K562 (cell line): ENCODE measurements around the gene DPM1. TPM values are rescaled to one million over a fixed set of nuclear protein-coding genes. Genes with fewer than 3 reads are reported as not detected.
A peak's percentile ranks its signal among the peaks of the same experiment; 100 is the strongest.

Experiments
- BCLAF1 ChIP-seq, 2 experiments: fragments of 450-650 bp in 1 of 2; IDR thresholded peaks; 2 replicates each; pipeline ENCODE4 v1.6.1; 2011 to 2017; ENCODE audit warnings: low read depth in 2 of 2, antibody characterized with exemption in 1 of 2, borderline replicate concordance in 1 of 2, low read length in 1 of 2, mild to moderate bottlenecking in 1 of 2, mixed read lengths in 1 of 2; ENCODE audit not compliant: control insufficient read depth in 1 of 2
- ELF4 ChIP-seq: fragments of 450-650 bp; formaldehyde crosslinking; IDR thresholded peaks from 2 replicates; pipeline ENCODE4 v1.4.0; 2022; ENCODE audit warnings: missing genetic modification characterization
- KDM1A ChIP-seq, 2 experiments: fragments of 450-650 bp; IDR thresholded peaks; 2 replicates each; pipeline ENCODE4 v1.6.1; 2016; ENCODE audit warnings: mild to moderate bottlenecking in 2 of 2
- MAFK ChIP-seq: IDR thresholded peaks from 2 replicates; pipeline ENCODE4 v1.6.1; 2011; ENCODE audit warnings: low read length, improper control_type of control experiment
- PTRF ChIP-seq: fragments of 450-650 bp; IDR thresholded peaks from 2 replicates; pipeline ENCODE4 v1.6.1; 2016; ENCODE audit warnings: mild to moderate bottlenecking, missing genetic modification characterization, missing compliant biosample characterization
- ZFP30 ChIP-seq: fragments of 250-450 bp; sonication (Bioruptor Pico); IDR thresholded peaks from 2 replicates; pipeline ENCODE4 v1.8.0; 2022; ENCODE audit warnings: moderate library complexity, mild to moderate bottlenecking, inconsistent platforms, borderline replicate concordance
- ZNF780A ChIP-seq: fragments of 250-450 bp; sonication (Bioruptor Pico); IDR thresholded peaks from 2 replicates; pipeline ENCODE4 v1.5.0; 2021; ENCODE audit warnings: mild to moderate bottlenecking
- polyA plus RNA-seq, 8 experiments: library from polyadenylated mRNA; depleted of rRNA in 4 of 8; stranded (reverse) in 5 of 8; unstranded in 3 of 8; fragments of >200 nt; fragmentation: Nextera tagmentation in 2 of 8; fragmentation: Illumina TruSeq in 1 of 8; extraction: Ambion mirVana in 2 of 8; extraction: Trizol in 1 of 8; gene quantifications; 2 replicates each; pipeline versions ENCODE4 v1.2.1 to v1.2.3, GENCODE V29; 2011 to 2014; ENCODE audit warnings: inconsistent platforms in 1 of 8, missing spikeins in 1 of 8
- total RNA-seq, 7 experiments: library from RNA; depleted of rRNA in 6 of 7; stranded (reverse); fragments of >200 nt in 6 of 7; fragmentation: Illumina TruSeq in 2 of 7; extraction: Trizol in 2 of 7; gene quantifications; 2 replicates each; pipeline versions ENCODE4 v1.2.1 to v1.2.3, GENCODE V29; 2011 to 2021; ENCODE audit warnings: low replicate concordance in 1 of 7

The DPM1 gene
- total and polyA plus RNA-seq, 9 of the 15 experiments (the other 6 are each of a cell fraction or from before 2014, with no cell fraction given) = 75.2 to 190 (median 153) TPM

GRCh38 chr20:50929299-50930138, 28.8 kb downstream of the DPM1 start (continued):
- peak in 1 of 2 experiments; percentile 70; a peak in 1 of 4 replicates for TF ChIP-seq BCLAF1 (IDR thresholded peaks at IDR 0.05; ENCODE audit: borderline replicate concordance in 1 of 2, control insufficient read depth in 1 of 2, low read depth in 2 of 2, low read length in 1 of 2)
- peak; percentile 82 to 83 for TF ChIP-seq KDM1A (IDR thresholded peaks at IDR 0.05)
- TF ChIP-seq ZFP30 = no peak
- TF ChIP-seq PTRF = no peak
- no peak for TF ChIP-seq ELF4 (CRISPR knock-in tag)
- TF ChIP-seq MAFK = no peak; the same call in 1 of the 2 replicates
- no peak for TF ChIP-seq ZNF780A
- TF ChIP-seq, all 486 proteins: peak for 175
